A673 (cell line): ENCODE data around the gene ATP6V1G1. TPM values are rescaled to one million over a fixed set of nuclear protein-coding genes. Genes with fewer than 3 reads are reported as not detected.

Experiments
- Bru-seq: library from RNA; stranded (reverse); fragments of 400-500 nt; gene quantifications from one replicate; lab custom pipeline; 2021; lab: Mats Ljungman, UMichigan
- BruChase-seq, 2 experiments: library from RNA; stranded (reverse); fragments of 400-500 nt; gene quantifications; one replicate each; lab custom pipeline; 2021; lab: Mats Ljungman, UMichigan
- BruUV-seq: library from RNA; stranded (reverse); fragments of 400-500 nt; replicated peaks from 2 replicates; lab custom pipeline; 2021; lab: Mats Ljungman, UMichigan
- CTCF ChIA-PET: fragments of 300-600 bp; sonication (Branson Sonifier 250); formaldehyde crosslinking; loops from one replicate; lab custom pipeline; 2022; ENCODE audit warnings: antibody characterized with exemption; lab: Charles Lee
- POLR2A ChIA-PET: fragments of 300-600 bp; sonication (Branson Sonifier 250); formaldehyde crosslinking; loops from one replicate; lab custom pipeline; 2022; ENCODE audit warnings: antibody characterized with exemption; ENCODE audit not compliant: low non-redundant PET; lab: Charles Lee
- DNase-seq: peaks from one replicate; pipeline ENCODE4 v3.0.0-alpha.2; 2015; ENCODE audit warnings: low spot score
- H3K27ac ChIP-seq: fragments of 200-600 bp; sonication (generic); 2 replicates; pipeline ENCODE4 v1.5.1; 2016; ENCODE audit warnings: mixed run types, low read depth, mild to moderate bottlenecking, mixed read lengths, antibody characterized with exemption, low read length; ENCODE audit not compliant: poor library complexity, severe bottlenecking
- H3K27me3 ChIP-seq: fragments of 200-600 bp; sonication (generic); replicated peaks from 2 replicates; pipeline ENCODE4 v1.6.1; 2017; ENCODE audit warnings: mixed run types, low read depth, mild to moderate bottlenecking, mixed read lengths, antibody characterized with exemption, low read length; ENCODE audit not compliant: insufficient read depth, poor library complexity
- H3K36me3 ChIP-seq: fragments of 200-600 bp; sonication (generic); 2 replicates; pipeline ENCODE4 v1.6.1; 2016; ENCODE audit warnings: mixed run types, mild to moderate bottlenecking, mixed read lengths, antibody characterized with exemption, low read length; ENCODE audit not compliant: insufficient read depth, poor library complexity, severe bottlenecking
- H3K4me1 ChIP-seq: fragments of 200-600 bp; sonication (generic); 2 replicates; pipeline ENCODE4 v1.6.1; 2017; ENCODE audit warnings: mixed run types, mild to moderate bottlenecking, mixed read lengths, antibody characterized with exemption, low read length; ENCODE audit not compliant: insufficient read depth, poor library complexity, severe bottlenecking
- H3K4me3 ChIP-seq: fragments of 200-600 bp; sonication (generic); 2 replicates; pipeline ENCODE4 v1.5.1; 2016; ENCODE audit warnings: low read depth, mixed run types, mild to moderate bottlenecking, mixed read lengths, low read length; ENCODE audit not compliant: poor library complexity, severe bottlenecking
- H3K9me3 ChIP-seq: fragments of 200-600 bp; sonication (generic); 2 replicates; pipeline ENCODE4 v1.6.1; 2016; ENCODE audit warnings: mixed run types, low read depth, mild to moderate bottlenecking, mixed read lengths, antibody characterized with exemption, low read length; ENCODE audit not compliant: poor library complexity, severe bottlenecking
- CTCF ChIP-seq: fragments of 300-800, 200-600 bp; sonication (generic); conservative IDR thresholded peaks from 2 replicates; pipeline ENCODE4 v1.5.1; 2017; ENCODE audit warnings: low read depth, mild to moderate bottlenecking, antibody characterized with exemption, low read length, moderate library complexity, mixed read lengths
- EZH2 ChIP-seq: fragments of 200-600 bp; sonication (generic); IDR thresholded peaks from 2 replicates; pipeline ENCODE4 v1.6.1; 2017; ENCODE audit warnings: borderline replicate concordance, low read depth, mild to moderate bottlenecking, mixed read lengths, antibody characterized with exemption, low read length; ENCODE audit not compliant: poor library complexity, severe bottlenecking
- intact Hi-C: fragments of 100-400 bp; cut with micrococcal nuclease; formaldehyde crosslinking; loops from one replicate; pipeline ENCODE4 v1.10.0; 2022; ENCODE audit not compliant: unreplicated experiment
- long read RNA-seq: library from polyadenylated mRNA; stranded (forward); transcript quantifications from one replicate; pipeline ENCODE4 v2.0.0, GENCODE V29; 2022
- total RNA-seq: library from RNA; stranded (reverse); gene quantifications from 2 replicates; pipeline ENCODE4 v1.2.3, GENCODE V29; 2021

ATP6V1G1 gene
- 122 and 132 TPM in 2 replicates for total RNA-seq
- Bru-seq, nascent RNA: percentile 93 among the genes with signal in this experiment
- percentile 89 among the genes with signal in this experiment for BruChase-seq, experiment 1, labeled RNA remaining after a 2-hour chase
- BruChase-seq, experiment 2, labeled RNA remaining after a 6-hour chase: percentile 94 among the genes with signal in this experiment
- long read RNA-seq, transcript ATP6V1G1-201 (3 exons, 1,080 nt): major isoform, 400 of 406 reads
- long read RNA-seq, partial matches to known transcripts: 4 of 406 reads
- long read RNA-seq, other reads (novel, unspliced or antisense): 2 of 406 reads

GRCh38 chr9:114587345-114588202 lies at the start of gene ATP6V1G1:
ATP6V1G1 (plus strand) TSS chr9:114587769; CDS start chr9:114587839, 70 bp downstream.
- TF ChIP-seq EZH2 (no peak), CTCF (no peak)
- intact Hi-C loops: no loop called here
- Histone ChIP-seq H3K9me3 (no peaks in the 10 kb centered on the region), H3K27me3 (no peaks in the 10 kb centered on the region), H3K4me3 (peak within 1 kb of the TSS; percentile 87), H3K27ac (peak within 1 kb of the TSS; percentile 90), H3K4me1 (peaks cover 7% of the 10 kb centered on the region), H3K36me3 (peaks cover 5% of the 10 kb centered on the region)
- ChIA-PET POLR2A (interaction anchor here (0.5 to 0.6 kb wide), 4 partner anchors 33 to 1156 kb away, joined by 3 to 4 read pairs (median 3); no protein-coding TSS in a partner anchor), CTCF (interaction anchor here (0.6 to 0.7 kb wide), 2 partner anchors 16 to 66 kb away, joined by 3 to 9 read pairs; no protein-coding TSS in a partner anchor)
- DNase-seq: peak; percentile 99
- BruUV-seq: no TSS peak

- H3K27me3 ChIP-seq: no peaks in the 10 kb centered on the region
- BruUV-seq: no TSS peak
- ChIA-PET POLR2A (no interaction called here), CTCF (no interaction called here)
- H3K9me3 ChIP-seq: peaks cover 4% of the 10 kb centered on the region
- peak; percentile 9 for DNase-seq
- TF ChIP-seq CTCF: no peak
- no peak for TF ChIP-seq EZH2
- H3K36me3 ChIP-seq: no peaks in the 10 kb centered on the region
- H3K4me1 ChIP-seq: no peaks in the 10 kb centered on the region
- intact Hi-C loops: no loop called here
- H3K27ac ChIP-seq: no peak overlapping the region
- no peak overlapping the region for H3K4me3 ChIP-seq
These were observed 49.3 kb upstream of the ATP6V1G1 start for GRCh38 chr9:114538241-114538640.

GRCh38 chr9:114539701-114540380 lies 47.7 kb upstream of the ATP6V1G1 start:
- intact Hi-C loops: no loop called here
- no peaks in the 10 kb centered on the region for H3K27me3 ChIP-seq
- no peaks in the 10 kb centered on the region for H3K36me3 ChIP-seq
- H3K4me3 ChIP-seq: no peak overlapping the region
- TF ChIP-seq EZH2 (no peak), CTCF (no peak)
- no peak for DNase-seq
- H3K4me1 ChIP-seq: no peaks in the 10 kb centered on the region
- BruUV-seq: no TSS peak
- POLR2A ChIA-PET: interaction anchor here (0.7 kb wide), 1 partner anchor 945 kb away, joined by 3 read pairs; no protein-coding TSS in a partner anchor
- CTCF ChIA-PET: no interaction called here
- H3K27ac ChIP-seq: no peak overlapping the region
- peaks cover 4% of the 10 kb centered on the region for H3K9me3 ChIP-seq
